HFFc6 (cell line): Measurements from ENCODE around the gene SORCS2. TPM values are rescaled to one million over a fixed set of nuclear protein-coding genes. Genes with fewer than 3 reads are reported as not detected.

Experiments
- DNase-seq: peaks from one replicate; pipeline ENCODE4 v3.0.0-alpha.2; 2018
- H3K27ac Mint-ChIP-seq: 2 replicates; pipeline ENCODE4 v1.8.0; 2020; ENCODE audit warnings: mild to moderate bottlenecking, mixed read lengths
- H3K27me3 Mint-ChIP-seq: 2 replicates; pipeline ENCODE4 v1.8.0; 2021; ENCODE audit warnings: mild to moderate bottlenecking, moderate library complexity, mixed read lengths; ENCODE audit not compliant: insufficient read depth
- H3K36me3 Mint-ChIP-seq: 2 replicates; pipeline ENCODE4 v1.8.0; 2021; ENCODE audit warnings: low read depth, mixed read lengths
- H3K4me1 Mint-ChIP-seq: 2 replicates; pipeline ENCODE4 v1.8.0; 2020; ENCODE audit warnings: low read depth, mixed read lengths
- H3K4me3 Mint-ChIP-seq: 2 replicates; pipeline ENCODE4 v1.8.0; 2020; ENCODE audit warnings: mild to moderate bottlenecking, moderate library complexity, mixed read lengths
- H3K9me3 Mint-ChIP-seq: 2 replicates; pipeline ENCODE4 v1.8.0; 2020; ENCODE audit warnings: mild to moderate bottlenecking, mixed read lengths
- CTCF ChIP-seq: fragments of 200-600 bp; sonication (generic); IDR thresholded peaks from 2 replicates; pipeline ENCODE4 v1.5.0; 2021; ENCODE audit warnings: antibody characterized with exemption, mild to moderate bottlenecking
- total RNA-seq, 6 experiments: library from RNA; stranded (reverse); fragmentation: NEBNext Ultra II Directional; extraction: Animal tissue kit (Norgen Biotek cat#: 25700); gene quantifications; 2 replicates in 1 of 6; 3 replicates in 5 of 6; pipeline ENCODE4 v1.2.3, GENCODE V29; 2021

SORCS2 gene
- total RNA-seq, 6 experiments from 2014 or later = 0.05 to 0.15 (median 0.12) TPM; not detected in 3

GRCh38 chr4:7400671-7401298 lies 208.4 kb downstream of the SORCS2 start:
- peaks cover 6% of the 10 kb centered on the region; the same call in 1 of the 2 replicates for H3K4me1 Mint-ChIP-seq
- H3K9me3 Mint-ChIP-seq = no peaks in the 10 kb centered on the region; the same call in 1 of the 2 replicates
- H3K27ac Mint-ChIP-seq = no peak overlapping the region
- no peak overlapping the region for H3K4me3 Mint-ChIP-seq
- DNase-seq = no peak
- no peak for TF ChIP-seq CTCF
- peaks cover 35% of the 10 kb centered on the region for H3K27me3 Mint-ChIP-seq
- H3K36me3 Mint-ChIP-seq = no peaks in the 10 kb centered on the region

- DNase-seq = no peak
- H3K27ac Mint-ChIP-seq = no peak overlapping the region
- H3K27me3 Mint-ChIP-seq = peaks cover 31% of the 10 kb centered on the region
- no peak for TF ChIP-seq CTCF
- H3K4me3 Mint-ChIP-seq = no peak overlapping the region
- no peaks in the 10 kb centered on the region for H3K36me3 Mint-ChIP-seq
- no peaks in the 10 kb centered on the region; the same call in 1 of the 2 replicates for H3K9me3 Mint-ChIP-seq
- peaks cover 6% of the 10 kb centered on the region; the same call in 1 of the 2 replicates for H3K4me1 Mint-ChIP-seq
These were observed 210.2 kb downstream of the SORCS2 start for GRCh38 chr4:7402526-7402925.

GRCh38 chr4:7403001-7403400 lies 210.7 kb downstream of the SORCS2 start:
- no peak for DNase-seq
- no peak for TF ChIP-seq CTCF
- Mint-ChIP-seq H3K27me3 (peaks cover 27% of the 10 kb centered on the region), H3K4me1 (peaks cover 5% of the 10 kb centered on the region; the same call in 1 of the 2 replicates), H3K9me3 (no peaks in the 10 kb centered on the region; the same call in 1 of the 2 replicates), H3K36me3 (no peaks in the 10 kb centered on the region), H3K27ac (no peak overlapping the region), H3K4me3 (no peak overlapping the region)

- no peak for TF ChIP-seq CTCF
- H3K9me3 Mint-ChIP-seq = peaks cover 8% of the 10 kb centered on the region; the same call in 1 of the 2 replicates
- peaks cover 7% of the 10 kb centered on the region; the same call in 1 of the 2 replicates for H3K36me3 Mint-ChIP-seq
- H3K4me1 Mint-ChIP-seq = no peaks in the 10 kb centered on the region
- DNase-seq = no peak
- peaks cover 29% of the 10 kb centered on the region for H3K27me3 Mint-ChIP-seq
- no peak overlapping the region for H3K4me3 Mint-ChIP-seq
- H3K27ac Mint-ChIP-seq = no peak overlapping the region
These were observed 215.8 kb downstream of the SORCS2 start for GRCh38 chr4:7408166-7408565.

- peaks cover 7% of the 10 kb centered on the region; the same call in 1 of the 2 replicates for H3K36me3 Mint-ChIP-seq
- no peak overlapping the region for H3K4me3 Mint-ChIP-seq
- no peak for DNase-seq
- H3K4me1 Mint-ChIP-seq = no peaks in the 10 kb centered on the region
- H3K27ac Mint-ChIP-seq = no peak overlapping the region
- peaks cover 8% of the 10 kb centered on the region; the same call in 1 of the 2 replicates for H3K9me3 Mint-ChIP-seq
- no peak for TF ChIP-seq CTCF
- H3K27me3 Mint-ChIP-seq = peaks cover 48% of the 10 kb centered on the region
These were observed 218.1 kb downstream of the SORCS2 start for GRCh38 chr4:7410446-7410845.
